ENCODE measurements around the gene SLC4A3.

Gene SLC4A3

GRCh38 chr2:219631904-219632759 lies 4.7 kb downstream of the SLC4A3 start:
- no peak for DNase-seq (ENCODE audit: low read depth in 3 of 3)

DNA sequence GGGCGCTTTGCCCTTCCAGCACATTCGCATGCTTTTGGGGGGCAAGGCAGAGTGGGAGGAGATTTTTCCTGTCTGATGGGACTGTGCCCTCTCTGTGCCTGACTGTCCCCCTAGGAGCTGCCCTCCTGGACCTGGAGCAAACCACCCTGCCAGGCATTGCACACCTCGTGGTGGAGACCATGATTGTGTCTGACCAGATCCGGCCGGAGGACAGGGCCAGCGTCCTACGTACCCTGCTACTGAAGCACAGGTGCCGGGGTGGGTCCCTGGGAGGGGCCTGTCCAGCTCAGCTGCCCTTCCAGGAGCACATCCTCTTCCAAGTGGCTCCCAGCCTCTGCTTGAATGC lies 5.3 kb downstream of the SLC4A3 start:
- DNase-seq (ENCODE audit: low read depth in 3 of 3) = no peak

DNA sequence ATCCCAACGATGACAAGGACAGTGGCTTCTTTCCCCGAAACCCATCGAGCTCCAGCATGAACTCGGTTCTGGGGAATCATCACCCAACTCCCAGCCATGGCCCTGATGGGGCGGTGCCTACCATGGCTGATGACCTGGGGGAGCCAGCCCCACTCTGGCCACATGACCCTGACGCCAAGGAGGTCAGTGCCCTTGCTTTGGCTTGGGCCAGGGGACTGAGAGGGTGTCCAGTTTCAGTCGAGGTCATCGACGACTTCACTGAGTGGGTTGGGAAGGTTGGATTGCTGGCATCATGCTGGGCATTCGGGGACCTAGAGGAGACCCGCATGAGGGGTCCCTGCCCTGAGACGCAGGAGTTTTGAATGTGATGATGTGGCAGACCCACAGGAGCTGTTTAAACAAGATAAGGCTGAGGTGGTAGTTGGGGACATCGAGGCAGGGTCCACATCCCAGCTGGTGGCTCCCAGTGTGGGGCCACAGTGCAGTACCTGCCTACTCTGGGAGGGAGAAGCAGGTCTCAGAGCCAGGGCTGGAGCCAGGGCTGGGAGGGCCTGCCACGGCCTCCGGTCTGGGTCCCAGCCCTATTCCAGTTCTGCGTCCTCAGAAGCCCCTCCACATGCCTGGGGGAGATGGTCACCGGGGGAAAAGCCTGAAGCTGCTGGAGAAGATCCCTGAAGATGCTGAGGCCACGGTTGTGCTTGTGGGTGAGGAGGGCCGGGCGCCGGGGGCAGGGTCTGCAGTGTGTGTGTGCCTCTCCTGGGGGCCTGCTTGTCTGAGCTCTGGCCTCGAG lies 6.0 kb downstream of the SLC4A3 start:
- DNase-seq (ENCODE audit: low read depth in 3 of 3) = no peak

GRCh38 chr2:219634171-219634940 lies 6.9 kb downstream of the SLC4A3 start:
- no peak for DNase-seq (ENCODE audit: low read depth in 3 of 3)

GRCh38 chr2:219634951-219635751 lies 7.7 kb downstream of the SLC4A3 start:
- no peak for DNase-seq (ENCODE audit: low read depth in 3 of 3)

DNA sequence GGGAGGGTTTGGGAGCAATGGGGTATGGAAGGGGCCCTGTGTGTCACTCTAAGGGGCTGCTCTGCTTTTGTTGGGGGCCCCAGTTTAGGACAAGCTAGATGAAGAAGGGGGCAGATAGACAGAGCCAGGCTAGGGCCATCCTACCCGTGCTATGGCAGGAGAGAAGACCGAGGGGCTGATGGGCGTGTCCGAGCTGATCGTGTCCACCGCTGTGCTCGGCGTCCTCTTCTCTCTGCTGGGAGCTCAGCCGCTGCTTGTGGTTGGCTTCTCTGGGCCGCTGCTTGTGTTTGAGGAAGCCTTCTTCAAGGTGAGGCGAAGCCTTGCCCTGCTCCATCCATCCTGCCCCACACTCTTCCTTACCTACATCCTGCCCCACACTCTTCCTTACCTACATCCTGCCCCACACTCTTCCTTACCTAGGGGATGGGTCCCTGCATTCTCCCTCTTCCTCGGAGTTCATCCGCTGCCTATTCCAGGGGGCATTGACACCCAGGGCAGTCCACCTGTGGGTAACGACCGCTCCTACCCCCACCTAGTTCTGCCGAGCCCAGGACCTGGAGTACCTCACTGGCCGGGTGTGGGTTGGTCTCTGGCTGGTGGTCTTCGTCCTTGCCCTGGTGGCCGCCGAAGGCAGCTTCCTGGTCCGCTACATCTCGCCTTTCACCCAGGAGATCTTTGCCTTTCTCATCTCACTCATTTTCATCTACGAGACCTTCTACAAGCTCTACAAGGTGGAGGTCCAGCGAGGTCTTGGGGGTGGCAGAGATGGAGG lies 8.9 kb downstream of the SLC4A3 start:
- no peak for DNase-seq (ENCODE audit: low read depth in 3 of 3)

DNA sequence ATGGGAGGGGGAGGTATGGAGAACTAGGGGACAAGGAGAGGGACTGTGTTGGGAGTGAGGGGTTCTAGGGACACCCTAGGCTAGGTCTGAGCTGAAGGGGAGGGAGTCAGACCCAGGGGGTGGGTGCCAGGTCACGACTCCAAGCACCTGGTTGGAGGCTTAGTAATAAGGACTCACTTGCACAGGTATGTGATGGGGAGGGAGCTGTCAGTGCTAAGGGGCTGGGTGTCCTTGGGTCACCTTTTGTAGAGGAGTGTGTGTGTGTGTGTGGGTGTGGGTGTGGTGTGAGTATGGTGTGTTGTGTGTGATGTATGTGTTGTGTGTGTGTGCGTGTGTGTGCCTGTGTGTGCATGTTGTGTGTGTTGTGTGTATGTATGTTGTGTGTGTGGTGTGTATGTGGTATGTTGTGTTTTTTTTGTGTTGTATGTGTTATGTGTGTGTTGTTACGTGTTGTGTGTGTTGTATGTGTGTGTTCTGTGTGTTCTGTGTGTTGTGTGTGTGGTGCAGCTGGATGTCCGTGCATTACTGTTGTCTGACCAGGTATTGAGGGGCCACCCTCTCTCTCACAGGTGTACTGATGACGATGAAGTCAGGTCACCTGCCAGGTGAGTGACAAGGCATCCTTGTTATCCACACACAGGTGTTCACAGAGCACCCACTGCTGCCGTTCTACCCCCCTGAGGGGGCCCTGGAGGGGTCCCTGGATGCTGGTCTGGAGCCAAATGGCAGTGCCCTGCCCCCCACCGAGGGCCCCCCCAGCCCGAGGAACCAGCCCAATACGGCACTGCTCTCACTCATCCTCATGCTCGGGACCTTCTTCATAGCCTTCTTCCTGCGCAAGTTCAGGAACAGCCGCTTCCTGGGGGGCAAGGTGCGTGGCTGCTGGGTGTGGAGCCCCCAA lies 9.8 kb downstream of the SLC4A3 start:
- DNase-seq (ENCODE audit: low read depth in 3 of 3) = no peak

- DNase-seq (ENCODE audit: low read depth in 3 of 3) = no peak
Observed at GRCh38 chr2:219637842-219638185, 10.4 kb downstream of the SLC4A3 start.

- DNase-seq (ENCODE audit: low read depth in 3 of 3) = no peak
Observed at GRCh38 chr2:219638217-219638947, 11.0 kb downstream of the SLC4A3 start.

GRCh38 chr2:219638948-219639755 lies 11.7 kb downstream of the SLC4A3 start:
- no peak for DNase-seq (ENCODE audit: low read depth in 3 of 3)

DNA sequence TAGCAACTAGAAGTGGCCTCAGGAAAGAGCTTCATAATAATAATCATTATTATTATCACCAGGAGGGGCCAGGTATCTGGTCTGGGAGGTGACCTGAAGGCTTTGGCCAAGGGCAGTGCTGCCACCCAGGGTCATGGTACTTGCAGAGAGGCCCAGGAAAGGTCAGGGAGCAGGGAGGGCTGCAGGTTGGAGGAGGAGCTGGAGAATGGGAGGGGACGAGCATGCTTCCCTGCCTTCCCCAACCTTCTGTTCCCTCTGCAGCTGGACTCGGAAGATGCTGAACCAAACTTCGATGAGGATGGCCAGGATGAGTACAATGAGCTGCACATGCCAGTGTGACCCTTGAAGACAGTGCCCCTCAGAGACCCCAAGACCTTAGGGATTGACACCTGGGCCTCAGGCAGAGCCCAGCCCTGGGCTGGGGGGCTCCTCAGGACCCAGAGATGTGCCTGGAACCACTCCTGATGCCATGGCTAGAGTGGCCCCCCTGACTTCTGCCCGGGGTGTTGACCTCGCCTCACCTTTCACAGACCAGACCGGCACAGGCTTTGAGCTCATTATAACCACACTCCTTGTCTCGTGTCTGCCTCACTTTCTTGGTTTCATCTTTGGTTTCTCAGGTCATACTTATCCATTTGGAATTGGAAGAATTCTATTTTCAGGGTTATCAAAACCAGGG lies 14.1 kb downstream of the SLC4A3 start:
- DNase-seq (ENCODE audit: low read depth in 3 of 3) = no peak

DNA sequence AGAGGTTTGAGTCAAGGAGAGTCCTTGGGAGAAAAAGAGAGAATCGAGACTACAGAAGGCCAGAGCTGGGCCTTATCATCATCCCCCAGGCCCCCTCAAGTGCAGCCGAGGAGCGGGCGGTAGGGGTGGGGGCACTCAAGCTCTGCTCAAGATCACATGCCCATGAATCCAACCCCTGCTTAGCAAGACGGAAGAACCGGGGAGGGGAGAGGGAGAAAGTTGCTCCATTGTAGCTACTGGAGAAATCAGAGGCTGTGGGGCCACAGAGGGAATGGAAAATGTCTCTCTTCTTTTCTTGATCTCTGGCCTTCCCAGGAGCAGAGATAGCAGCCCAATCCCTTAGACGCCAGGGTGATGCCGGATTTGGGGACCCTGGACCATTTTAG lies 14.6 kb downstream of the SLC4A3 start:
- DNase-seq (ENCODE audit: low read depth in 3 of 3) = no peak

- DNase-seq (ENCODE audit: low read depth in 3 of 3) = peak; percentile 80 to 88 (median 83)
Observed at GRCh38 chr2:219642465-219643083, 15.1 kb downstream of the SLC4A3 start.

DNA sequence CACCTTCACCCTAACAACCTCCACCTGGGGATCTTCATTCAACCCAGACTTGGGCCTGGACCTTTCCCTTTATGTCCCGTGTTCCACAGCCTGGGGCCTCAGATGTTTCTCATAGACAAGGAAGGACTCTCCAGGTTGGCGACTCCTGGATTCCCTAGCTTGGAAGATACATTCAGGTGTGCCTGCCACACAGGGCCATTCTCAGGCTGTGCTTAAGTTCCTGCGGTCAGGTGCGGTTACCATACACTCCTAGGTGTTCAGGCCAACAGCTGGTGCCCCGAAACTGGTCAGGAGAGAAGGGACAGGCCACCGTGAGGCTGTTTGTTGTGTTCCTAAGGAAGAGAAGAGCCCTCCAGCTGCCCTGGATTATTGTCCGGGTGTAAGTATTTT lies 15.6 kb downstream of the SLC4A3 start:
- DNase-seq (ENCODE audit: low read depth in 3 of 3) = no peak

- DNase-seq (ENCODE audit: low read depth in 3 of 3) = no peak
Observed at GRCh38 chr2:219643788-219644398, 16.5 kb downstream of the SLC4A3 start.

- no peak for DNase-seq (ENCODE audit: low read depth in 3 of 3)
Observed at GRCh38 chr2:219644801-219645480, 17.5 kb downstream of the SLC4A3 start.

All from stimulated activated CD4-positive, alpha-beta T cell treated with anti-CD3 and anti-CD28 coated beads, TNF-alpha, amount 100 ng/mL, for 48 hours (primary cell).